Measurements from ENCODE around the gene TCERG1L.

- TF ChIP-seq CTCF (IDR thresholded peaks at IDR 0.05) (no peak), POLR2A (IDR thresholded peaks at IDR 0.05) (no peak)
Measured at GRCh38 chr10:131211559-131211958, 100.0 kb downstream of the TCERG1L start.

All from tibial nerve (tissue), 3 donors.